Adrenal gland (tissue), 5 donors: ENCODE results near the gene STIL.

Source experiments
- POLR2A ChIP-seq, 2 donors: fragments of 450-650 bp; IDR thresholded peaks; one replicate each; pipeline ENCODE4 v1.6.1; 2017; ENCODE audit warnings: antibody characterized with exemption in 2 of 2, mild to moderate bottlenecking in 2 of 2, moderate library complexity in 1 of 2
- TF ChIP-seq, protein P1 (sequence below), 6 experiments: fragments of 450-650 bp in 4 of 6; fragments of 200-600 bp in 2 of 6; sonication (generic) in 1 of 6; IDR thresholded peaks; 1 replicate in 5 of 6; 2 replicates in 1 of 6; pipeline versions ENCODE4 v1.5.1 to v1.8.0; 2016 to 2021; ENCODE audit warnings: antibody characterized with exemption in 6 of 6, mild to moderate bottlenecking in 2 of 6, moderate library complexity in 1 of 6
- donor health status: DM: no; HTN: no; CAD: no.

DNA sequence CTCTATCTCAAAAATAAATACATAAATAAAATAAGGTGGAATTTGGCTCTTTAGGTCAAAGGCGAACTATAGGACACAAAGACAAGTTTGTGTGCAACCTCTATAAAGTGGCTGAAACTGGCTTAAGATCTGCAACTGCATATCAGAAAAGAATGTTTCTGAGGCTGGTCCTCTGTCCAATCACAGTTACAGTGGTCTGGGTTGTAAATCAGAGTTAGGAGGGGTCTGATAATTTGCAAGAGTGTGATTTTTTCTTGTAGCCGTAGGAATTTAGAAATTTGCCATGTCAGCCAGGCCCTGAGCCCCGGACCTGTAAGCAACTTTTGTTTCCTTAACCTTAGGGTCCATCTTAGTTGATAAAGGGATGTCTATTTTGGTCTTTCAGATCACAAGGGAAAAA lies 47.4 kb upstream of the STIL start:
- TF ChIP-seq, protein P1, sequence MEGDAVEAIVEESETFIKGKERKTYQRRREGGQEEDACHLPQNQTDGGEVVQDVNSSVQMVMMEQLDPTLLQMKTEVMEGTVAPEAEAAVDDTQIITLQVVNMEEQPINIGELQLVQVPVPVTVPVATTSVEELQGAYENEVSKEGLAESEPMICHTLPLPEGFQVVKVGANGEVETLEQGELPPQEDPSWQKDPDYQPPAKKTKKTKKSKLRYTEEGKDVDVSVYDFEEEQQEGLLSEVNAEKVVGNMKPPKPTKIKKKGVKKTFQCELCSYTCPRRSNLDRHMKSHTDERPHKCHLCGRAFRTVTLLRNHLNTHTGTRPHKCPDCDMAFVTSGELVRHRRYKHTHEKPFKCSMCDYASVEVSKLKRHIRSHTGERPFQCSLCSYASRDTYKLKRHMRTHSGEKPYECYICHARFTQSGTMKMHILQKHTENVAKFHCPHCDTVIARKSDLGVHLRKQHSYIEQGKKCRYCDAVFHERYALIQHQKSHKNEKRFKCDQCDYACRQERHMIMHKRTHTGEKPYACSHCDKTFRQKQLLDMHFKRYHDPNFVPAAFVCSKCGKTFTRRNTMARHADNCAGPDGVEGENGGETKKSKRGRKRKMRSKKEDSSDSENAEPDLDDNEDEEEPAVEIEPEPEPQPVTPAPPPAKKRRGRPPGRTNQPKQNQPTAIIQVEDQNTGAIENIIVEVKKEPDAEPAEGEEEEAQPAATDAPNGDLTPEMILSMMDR (IDR thresholded peaks at IDR 0.05) = no peak
- TF ChIP-seq POLR2A (IDR thresholded peaks at IDR 0.05) = no peak
